CD4-positive, alpha-beta T cell treated with Interleukin-17A for 4 hours (primary cell): ENCODE measurements around the gene CEMIP2.

Source experiments
- DNase-seq: peaks from one replicate; pipeline ENCODE4 v3.0.0-alpha.2; 2020; ENCODE audit warnings: mixed read lengths

The CEMIP2 gene

GRCh38 chr9:71769175-71770161, 1.2 kb upstream of the CEMIP2 start:
- DNase-seq = peak; percentile 84

DNA sequence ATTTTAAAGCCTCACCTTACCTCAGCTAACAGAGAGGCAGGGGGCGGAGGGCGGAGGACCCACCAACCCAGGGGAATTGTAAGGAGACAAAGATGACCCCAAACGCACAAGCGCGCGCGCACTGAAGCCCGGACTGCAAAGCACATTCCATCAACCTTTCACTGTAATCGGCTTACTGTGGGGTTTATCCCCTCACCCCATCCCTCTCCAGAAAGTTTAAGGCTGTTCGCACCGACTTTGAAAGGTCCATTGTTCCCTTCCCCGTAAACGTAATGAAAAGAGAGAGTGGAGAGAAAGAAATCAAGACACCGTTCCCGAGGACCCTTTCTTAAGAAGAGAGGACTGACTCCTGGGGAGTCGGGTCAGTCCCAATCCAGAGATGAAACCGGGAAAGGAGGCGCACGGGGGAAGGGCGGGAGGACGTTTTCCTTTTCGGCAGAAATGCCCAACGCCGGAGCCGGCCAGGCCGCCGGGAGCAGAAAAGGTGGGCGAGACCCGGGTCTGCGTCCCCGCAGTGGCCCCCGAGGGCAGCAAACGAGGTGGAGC, 464 bp downstream of the CEMIP2 start:
- DNase-seq = peak; percentile 37

- no peak for DNase-seq
Observed at GRCh38 chr9:71767163-71767775, 1.0 kb downstream of the CEMIP2 start.

DNA sequence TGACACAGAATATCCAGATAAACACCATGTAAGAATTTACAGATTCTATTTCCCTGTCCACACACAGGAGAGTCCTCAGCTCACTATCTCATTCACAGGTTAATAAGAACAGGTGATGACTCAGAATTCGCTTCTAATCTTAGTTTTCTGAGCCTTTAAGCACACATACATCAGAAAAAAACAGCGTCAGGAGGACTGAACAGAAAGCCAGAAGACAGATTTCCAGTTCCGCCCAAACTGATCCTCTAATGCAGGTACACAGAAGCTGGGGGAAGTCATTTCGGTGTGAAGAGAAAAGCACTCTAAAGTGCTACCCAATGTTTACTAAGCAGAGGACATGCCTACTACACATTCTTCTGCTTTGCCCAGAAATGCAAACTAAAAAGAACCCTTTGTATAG, 1.6 kb downstream of the CEMIP2 start:
- peak; percentile 50 for DNase-seq

DNA sequence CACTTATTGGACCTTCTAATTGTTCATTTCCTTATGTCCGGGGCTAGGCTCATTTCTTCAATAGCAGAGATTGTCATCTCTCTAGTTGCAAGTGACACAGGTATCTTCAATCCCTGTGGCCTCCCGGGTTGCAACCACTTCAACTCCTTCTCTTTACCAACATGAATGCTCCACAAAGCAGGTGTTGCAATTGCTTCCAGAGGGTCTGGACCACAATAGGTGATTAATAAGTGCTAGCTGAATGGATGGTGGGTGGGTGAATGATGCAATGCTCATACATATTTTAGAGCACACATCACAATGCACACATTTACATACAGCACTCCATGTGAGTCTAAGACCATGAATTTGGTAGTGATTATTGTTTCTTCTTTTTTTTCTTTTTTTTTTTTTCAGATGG, 2.6 kb downstream of the CEMIP2 start:
- no peak for DNase-seq

- DNase-seq = no peak
Observed at GRCh38 chr9:71764891-71765290, 3.4 kb downstream of the CEMIP2 start.

GRCh38 chr9:71764463-71764862, 3.9 kb downstream of the CEMIP2 start:
- DNase-seq = no peak

GRCh38 chr9:71763832-71764231, 4.5 kb downstream of the CEMIP2 start:
- DNase-seq = no peak

- no peak for DNase-seq
Observed at GRCh38 chr9:71762900-71763653, 5.2 kb downstream of the CEMIP2 start.

- no peak for DNase-seq
Observed at GRCh38 chr9:71761938-71762353, 6.4 kb downstream of the CEMIP2 start.

DNA sequence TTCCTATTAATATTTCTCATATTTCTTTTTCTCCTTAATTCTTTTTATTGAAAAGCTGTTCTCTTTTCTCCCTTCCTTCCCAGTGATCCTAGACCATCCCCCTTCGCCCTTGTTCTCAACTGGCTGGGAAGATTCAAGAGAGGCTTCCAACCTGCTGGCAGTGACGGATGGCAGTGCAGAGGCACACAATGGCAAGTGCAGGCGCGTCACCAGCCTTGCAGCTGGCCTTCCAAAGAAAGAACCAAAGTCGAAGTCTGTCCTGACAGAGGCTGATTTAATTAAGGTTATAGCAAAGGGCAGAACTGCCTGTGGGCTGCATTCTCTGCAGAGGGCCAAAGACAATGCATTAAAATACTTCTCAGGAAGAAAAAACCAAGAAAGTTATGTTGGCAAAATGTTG, 7.4 kb downstream of the CEMIP2 start:
- no peak for DNase-seq

DNA sequence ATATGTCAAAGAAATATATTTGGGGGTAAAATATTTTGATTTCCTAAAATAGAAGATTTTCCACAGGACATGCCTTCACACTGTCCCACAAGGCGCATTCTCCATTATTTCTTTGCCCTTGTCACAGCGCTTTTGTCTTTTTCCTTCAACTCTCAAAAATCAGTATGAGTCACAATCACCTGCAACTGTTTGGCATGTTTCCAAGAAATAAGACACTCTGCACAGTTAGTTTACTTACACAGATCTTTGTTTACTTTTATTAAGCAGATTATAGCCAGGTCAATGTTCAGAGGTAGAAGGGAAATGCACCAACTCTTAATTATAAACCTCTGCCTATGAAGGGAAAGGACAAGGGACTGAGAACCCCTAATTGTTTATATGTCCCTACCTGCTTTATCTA, 9.5 kb downstream of the CEMIP2 start:
- DNase-seq = no peak

GRCh38 chr9:71758277-71758676, 10.0 kb downstream of the CEMIP2 start:
- DNase-seq = no peak

- DNase-seq = no peak
Observed at GRCh38 chr9:71756753-71757152, 11.6 kb downstream of the CEMIP2 start.

DNA sequence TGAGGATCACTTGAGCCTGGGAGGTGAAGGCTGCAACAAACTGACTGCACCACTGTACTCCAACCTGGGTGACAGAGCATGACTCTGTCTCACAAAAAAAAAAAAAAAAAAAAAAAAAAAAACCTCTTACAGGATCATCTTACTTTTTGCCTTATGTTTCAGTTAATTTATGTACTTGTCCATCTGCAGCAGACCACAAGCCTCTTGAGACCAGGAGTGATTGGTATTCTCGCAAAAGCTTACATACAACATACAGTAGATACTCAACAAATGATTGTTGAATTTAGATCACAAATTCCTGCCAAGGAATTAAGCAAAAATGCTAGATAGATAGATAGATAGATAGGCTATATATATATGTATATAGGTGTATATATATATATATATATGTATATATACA, 12.4 kb downstream of the CEMIP2 start:
- DNase-seq = no peak

GRCh38 chr9:71755230-71755629, 13.1 kb downstream of the CEMIP2 start:
- DNase-seq = no peak

GRCh38 chr9:71754151-71754550, 14.2 kb downstream of the CEMIP2 start:
- DNase-seq = no peak

DNA sequence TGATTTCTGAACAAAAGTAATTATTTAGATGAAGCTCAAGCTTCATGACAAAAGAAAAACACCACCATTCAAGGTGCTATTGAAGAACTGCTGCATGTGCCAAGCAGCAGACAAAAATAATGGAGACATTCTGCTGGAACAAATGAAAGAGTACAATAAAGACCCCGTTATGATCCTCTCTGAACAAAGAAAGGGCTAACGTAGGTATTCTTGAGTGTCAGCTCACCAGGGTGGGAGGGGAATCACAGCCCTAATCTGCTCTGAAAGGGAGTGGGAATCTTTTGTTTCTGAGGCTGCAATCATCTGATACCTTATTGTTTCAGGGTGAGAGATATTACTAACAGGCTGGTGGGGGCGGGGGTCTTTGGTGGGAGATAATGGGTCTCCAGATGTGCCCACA, 15.4 kb downstream of the CEMIP2 start:
- DNase-seq = no peak

DNA sequence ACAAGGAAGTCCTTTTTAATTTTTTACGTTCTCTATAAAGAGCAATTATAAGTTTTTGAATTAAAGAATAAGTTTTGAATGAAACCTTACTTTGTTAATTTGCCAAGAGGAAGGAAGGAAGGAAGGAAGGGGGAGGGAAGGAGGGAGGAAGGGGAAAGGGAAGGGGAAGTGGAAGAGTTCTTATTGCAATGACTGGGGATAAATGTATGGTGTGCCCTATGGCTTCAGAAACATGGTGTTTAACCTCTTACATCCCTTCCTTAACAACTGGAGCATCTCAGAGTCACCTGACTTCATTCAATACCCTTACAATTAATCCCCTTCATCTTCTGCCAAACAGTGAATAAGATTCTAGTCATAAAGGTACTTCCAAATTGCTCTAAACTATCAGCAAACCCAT, 16.0 kb downstream of the CEMIP2 start:
- DNase-seq = no peak

GRCh38 chr9:71748280-71748743, 20.0 kb downstream of the CEMIP2 start:
- DNase-seq = no peak

DNA sequence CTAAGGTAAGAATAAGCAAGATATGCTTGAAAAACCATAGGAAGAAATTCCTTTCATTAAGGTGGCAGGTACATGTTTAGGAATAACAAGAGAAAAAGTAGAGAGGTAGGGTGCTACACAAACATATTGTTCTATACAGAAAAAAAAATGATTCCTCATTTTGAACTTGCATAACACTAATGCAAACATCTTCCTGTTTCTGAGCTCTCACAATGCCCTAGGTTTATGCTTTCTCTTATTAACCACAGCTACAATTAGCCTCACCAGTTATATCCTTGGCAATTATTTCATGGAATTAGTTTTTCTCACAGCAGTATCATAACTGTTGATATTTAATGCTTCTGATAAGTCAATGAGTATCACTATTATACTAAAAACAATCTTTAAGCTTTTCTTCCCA, 20.7 kb downstream of the CEMIP2 start:
- DNase-seq = no peak

DNA sequence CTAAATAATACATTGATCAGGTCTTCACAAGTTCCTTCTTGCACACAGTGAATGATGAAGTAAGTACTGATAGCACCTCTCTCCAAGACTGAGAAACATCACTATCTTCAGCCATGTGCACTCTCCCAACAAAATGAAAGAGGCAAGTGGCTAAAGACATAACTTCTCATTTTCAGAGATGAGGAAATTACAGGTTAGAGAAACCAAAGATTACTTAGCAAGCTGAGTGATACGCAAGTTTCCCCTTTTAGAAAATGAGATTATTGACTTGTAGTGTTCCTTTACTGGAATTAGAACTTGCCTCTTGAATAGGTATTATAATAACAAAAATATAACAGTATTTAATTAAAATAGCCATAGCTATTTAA, 21.6 kb downstream of the CEMIP2 start:
- no peak for DNase-seq
